ENCODE results near the gene TCP11L1.
"Not testable (repeated sequence)": the region's sequence is repeated elsewhere in the genome, so short reads cannot be mapped to it uniquely, and the experiment has no call there.

Gene TCP11L1

DNA sequence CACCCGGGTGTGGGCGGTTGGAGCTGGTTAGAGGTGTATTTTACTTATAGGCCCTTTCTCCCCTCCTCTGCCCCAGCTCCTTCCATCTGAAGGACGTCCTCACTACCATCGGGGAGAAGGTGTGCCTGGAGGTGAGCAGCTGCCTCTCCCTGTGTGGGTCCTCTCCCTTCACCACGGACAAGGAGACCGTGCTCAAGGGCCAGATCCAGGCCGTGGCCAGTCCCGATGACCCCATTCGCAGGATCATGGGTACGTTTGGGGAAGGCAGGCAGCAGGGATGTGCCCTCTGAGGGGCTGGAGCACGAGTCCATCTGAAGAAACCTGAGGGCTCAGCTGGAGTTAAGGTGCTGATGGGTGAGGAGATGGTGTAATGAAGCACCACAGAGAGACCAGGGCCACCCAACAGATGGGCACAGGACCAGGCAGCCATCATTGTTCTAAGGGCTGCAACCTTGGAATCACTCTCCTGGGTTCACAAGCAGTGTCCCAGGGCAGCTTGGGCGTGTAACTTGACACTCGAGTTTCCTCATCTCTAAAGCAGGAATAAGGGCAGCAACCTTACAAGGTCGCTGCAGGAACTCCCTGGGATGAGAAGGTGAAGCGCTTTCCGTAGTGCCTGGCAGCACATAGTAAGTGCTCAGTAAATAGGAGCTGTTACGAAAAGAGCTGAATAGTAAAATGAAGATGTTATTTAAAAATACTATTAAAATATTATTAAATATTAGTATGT lies 29.4 kb downstream of the TCP11L1 start:
- no peak for DNase-seq

DNA sequence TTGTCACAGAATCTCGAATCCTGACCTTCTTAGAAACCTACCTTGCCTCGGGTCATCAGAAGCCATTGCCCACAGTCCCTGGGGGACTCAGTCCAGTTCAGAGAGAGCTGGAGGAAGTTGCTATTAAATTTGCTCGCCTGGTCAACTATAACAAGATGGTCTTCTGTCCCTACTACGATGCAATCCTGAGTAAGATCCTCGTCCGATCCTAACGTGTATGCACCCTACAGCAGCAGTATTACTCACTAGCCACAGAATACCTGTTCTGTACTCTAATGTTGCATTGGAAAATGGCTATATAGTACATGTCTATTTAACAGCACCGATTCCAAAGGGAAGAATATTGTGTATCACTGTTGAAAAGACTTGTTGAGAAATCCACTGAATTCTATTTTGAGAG lies 33.1 kb downstream of the TCP11L1 start:
- DNase-seq: no peak

DNA sequence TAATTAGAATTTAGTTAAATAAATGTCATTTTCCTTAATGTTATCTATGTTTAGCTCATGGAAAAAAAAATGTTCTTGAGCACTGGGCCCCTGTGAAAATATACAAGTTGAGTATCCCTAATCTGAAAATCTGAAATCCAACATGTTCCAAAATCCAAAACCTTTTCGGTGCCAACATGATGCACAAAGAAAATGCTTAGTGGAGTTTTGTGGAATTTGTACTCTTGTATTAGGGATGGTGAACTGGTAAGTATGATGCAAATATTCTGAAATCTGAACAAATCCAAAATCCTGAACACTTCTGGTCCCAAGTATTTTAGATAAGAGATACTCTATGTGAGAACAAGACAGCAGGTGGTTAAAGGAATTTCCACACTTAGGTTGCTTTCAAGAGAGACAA lies 44.5 kb downstream of the TCP11L1 start:
- DNase-seq: no peak

DNA sequence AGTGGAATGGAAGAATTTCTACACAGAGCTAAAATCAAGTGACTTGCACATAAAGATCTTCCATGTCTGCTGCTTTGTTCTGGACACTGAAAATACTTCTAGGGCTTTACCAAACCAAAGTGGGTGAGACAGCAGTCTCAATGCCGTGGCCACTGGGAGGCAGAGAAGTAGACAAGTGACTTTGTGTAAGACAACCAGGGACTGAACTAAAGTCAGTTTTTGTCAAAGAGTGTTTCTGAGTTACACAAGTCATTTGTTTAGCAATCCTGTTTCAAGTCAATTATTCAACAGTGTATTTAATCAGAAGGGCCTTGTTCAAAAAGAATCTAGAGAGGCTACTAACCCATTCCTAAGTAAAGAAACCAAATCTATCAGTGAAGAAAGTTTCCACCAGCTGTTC lies 46.6 kb downstream of the TCP11L1 start:
- DNase-seq: no peak

DNA sequence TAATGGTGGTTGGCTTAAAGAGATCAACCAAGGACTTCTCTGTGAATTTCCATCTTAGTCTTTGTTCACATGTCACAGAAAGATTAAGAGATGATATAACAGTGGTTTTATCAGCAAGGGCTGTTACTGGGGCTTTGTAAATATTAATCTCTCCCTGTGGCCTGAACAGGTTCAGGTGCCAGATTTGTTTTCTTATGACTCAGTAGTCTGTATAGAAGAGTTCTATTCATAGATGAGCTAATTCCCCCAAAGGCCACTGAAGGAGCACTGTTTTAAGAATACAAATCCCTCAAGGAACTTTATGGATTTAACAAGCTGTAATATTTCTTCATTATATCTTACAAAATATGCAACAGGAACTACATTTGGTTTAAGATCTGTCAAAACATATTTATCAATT lies 50.4 kb downstream of the TCP11L1 start:
- no peak for DNase-seq

DNA sequence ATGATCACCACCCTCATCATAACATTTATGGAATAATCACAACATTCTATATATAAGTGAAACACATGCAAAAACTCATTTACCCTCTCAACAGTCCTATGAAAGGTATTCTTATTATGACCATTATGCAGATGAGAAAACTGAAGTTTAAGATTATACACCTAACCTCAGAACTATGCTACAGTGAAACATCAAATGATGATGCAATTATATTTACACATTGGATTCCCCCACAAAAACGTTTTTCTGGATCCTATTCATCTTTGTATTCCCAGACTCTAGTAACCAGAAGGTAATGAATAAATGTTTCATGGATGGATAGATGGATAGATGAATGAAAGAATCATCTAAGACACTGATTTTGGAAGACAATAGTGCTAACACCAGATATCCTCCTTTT lies 54.8 kb downstream of the TCP11L1 start:
- DNase-seq: no peak

DNA sequence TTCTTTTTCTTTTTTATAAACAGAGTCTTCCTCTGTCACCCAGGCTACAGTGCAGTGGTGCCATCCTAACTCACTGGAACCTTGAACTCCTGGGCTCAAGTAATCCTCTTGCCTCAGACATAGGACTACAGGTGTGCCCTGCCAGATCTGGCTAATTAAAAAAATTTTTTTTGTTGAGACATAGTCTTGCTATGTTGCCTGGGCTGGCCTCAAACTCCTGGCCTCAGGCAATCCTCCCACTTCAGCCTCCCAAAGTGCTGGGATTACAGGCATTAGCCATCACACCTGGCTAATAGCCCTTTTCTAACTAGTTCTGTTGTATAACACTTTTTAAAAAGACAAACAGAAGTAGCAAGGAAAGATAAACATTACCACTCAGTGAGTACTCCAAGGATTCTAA lies 64.5 kb downstream of the TCP11L1 start:
- no peak for DNase-seq

DNA sequence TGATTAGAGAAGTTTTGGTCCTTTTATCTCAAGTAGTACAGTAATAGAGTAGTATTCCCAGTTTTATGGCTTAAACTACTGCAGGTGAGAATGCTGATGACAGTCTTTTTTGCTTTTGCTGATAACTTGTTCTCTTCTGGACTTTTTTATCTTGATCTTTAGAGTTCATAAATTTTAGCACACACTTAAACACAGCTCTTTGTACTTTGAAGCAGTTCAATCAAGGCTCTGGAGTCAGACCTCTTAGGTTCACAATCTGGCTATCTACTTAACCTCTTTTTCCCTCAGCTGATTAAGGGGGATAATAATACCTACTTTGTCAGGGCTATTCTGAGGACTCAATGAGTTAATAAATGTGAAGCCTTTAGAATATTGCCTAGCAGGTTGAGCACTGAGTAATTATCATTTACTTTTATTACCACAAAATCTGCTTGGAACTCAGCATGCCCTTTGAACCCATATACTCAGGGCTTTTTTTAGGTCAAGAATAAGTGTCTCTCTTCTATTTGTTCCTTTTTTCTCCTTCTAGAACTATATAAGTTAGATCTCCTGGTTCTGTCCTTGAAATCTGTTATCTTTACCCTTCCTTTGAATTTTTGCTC lies 70.0 kb downstream of the TCP11L1 start:
- no peak for DNase-seq

DNA sequence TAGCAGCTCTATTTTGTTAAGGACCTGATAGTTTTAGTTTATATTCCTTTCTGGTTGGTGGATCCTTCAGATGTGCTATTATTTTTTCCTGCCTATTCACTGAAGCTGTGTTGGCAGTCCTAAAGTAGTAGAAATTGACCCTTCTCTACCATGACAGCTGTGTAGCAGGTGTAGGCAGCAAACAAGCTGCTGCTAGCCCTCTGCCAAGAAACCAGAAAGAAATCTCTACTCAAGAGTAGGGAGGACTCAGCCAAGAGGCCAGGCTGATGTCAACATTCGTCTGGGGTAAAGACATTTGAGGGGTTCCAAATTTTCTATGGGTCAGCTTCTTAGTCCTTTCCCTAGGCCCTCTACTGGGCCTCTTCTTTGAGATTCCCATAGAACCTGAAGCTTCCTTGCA lies 70.7 kb downstream of the TCP11L1 start:
- no peak for DNase-seq

DNA sequence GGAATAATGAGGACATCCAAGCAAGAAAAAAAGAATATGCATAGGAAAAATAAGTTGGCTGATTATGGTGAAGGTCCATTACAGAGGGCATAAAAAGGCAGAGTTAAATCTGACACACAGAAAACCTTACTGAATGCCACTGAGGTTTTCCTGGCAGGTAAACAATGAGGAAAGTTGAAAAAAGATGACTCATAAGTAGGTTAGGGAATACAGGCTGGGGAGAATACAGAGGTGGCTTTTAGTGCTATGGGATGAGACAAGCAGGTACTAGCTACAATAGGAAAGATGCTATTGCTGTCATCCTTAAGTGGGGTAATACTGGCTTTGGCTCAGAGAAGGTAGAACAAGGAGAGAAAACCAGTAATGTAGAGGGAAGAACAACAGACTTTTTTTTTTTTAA lies 77.2 kb downstream of the TCP11L1 start:
- DNase-seq: no peak

DNA sequence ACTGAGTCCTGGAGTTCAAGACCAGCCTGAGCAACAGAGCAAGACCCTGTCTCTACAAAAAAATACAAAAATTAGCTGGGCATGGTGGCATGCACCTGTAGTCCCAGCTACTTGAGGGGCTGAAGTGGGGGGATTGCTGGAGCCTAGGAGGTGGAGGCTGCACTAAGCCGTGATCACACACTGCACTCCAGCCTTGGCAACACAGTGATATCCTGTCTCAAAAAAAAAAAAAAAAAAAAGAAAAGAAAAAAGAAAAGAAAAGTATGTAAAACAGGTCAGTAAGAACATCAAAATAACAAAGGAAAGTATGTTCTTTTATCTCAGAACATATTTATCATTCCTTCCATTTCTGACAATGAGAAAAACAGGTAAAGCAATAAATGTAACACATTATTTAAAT lies 83.3 kb downstream of the TCP11L1 start:
- not testable (repeated sequence) for DNase-seq

All from RPMI8226 (cell line).